A673 (cell line): ENCODE measurements around the gene ZNF587. TPM values are rescaled to one million over a fixed set of nuclear protein-coding genes. Genes with fewer than 3 reads are reported as not detected.
A peak's percentile ranks its signal among the peaks of the same experiment; 100 is the strongest.
"Not testable (repeated sequence)": the region's sequence is repeated elsewhere in the genome, so short reads cannot be mapped to it uniquely, and the experiment has no call there.

Source experiments
- BruUV-seq: library from RNA; stranded (reverse); fragments of 400-500 nt; replicated peaks from 2 replicates; lab custom pipeline; 2021; lab: Mats Ljungman, UMichigan
- CTCF ChIA-PET: fragments of 300-600 bp; sonication (Branson Sonifier 250); formaldehyde crosslinking; loops from one replicate; lab custom pipeline; 2022; ENCODE audit warnings: antibody characterized with exemption; lab: Charles Lee
- POLR2A ChIA-PET: fragments of 300-600 bp; sonication (Branson Sonifier 250); formaldehyde crosslinking; loops from one replicate; lab custom pipeline; 2022; ENCODE audit warnings: antibody characterized with exemption; ENCODE audit not compliant: low non-redundant PET; lab: Charles Lee
- DNase-seq: peaks from one replicate; pipeline ENCODE4 v3.0.0-alpha.2; 2015; ENCODE audit warnings: low spot score
- H3K27ac ChIP-seq: fragments of 200-600 bp; sonication (generic); 2 replicates; pipeline ENCODE4 v1.5.1; 2016; ENCODE audit warnings: mixed run types, low read depth, mild to moderate bottlenecking, mixed read lengths, antibody characterized with exemption, low read length; ENCODE audit not compliant: poor library complexity, severe bottlenecking
- H3K27me3 ChIP-seq: fragments of 200-600 bp; sonication (generic); replicated peaks from 2 replicates; pipeline ENCODE4 v1.6.1; 2017; ENCODE audit warnings: mixed run types, low read depth, mild to moderate bottlenecking, mixed read lengths, antibody characterized with exemption, low read length; ENCODE audit not compliant: insufficient read depth, poor library complexity
- H3K36me3 ChIP-seq: fragments of 200-600 bp; sonication (generic); 2 replicates; pipeline ENCODE4 v1.6.1; 2016; ENCODE audit warnings: mixed run types, mild to moderate bottlenecking, mixed read lengths, antibody characterized with exemption, low read length; ENCODE audit not compliant: insufficient read depth, poor library complexity, severe bottlenecking
- H3K4me1 ChIP-seq: fragments of 200-600 bp; sonication (generic); 2 replicates; pipeline ENCODE4 v1.6.1; 2017; ENCODE audit warnings: mixed run types, mild to moderate bottlenecking, mixed read lengths, antibody characterized with exemption, low read length; ENCODE audit not compliant: insufficient read depth, poor library complexity, severe bottlenecking
- H3K4me3 ChIP-seq: fragments of 200-600 bp; sonication (generic); 2 replicates; pipeline ENCODE4 v1.5.1; 2016; ENCODE audit warnings: low read depth, mixed run types, mild to moderate bottlenecking, mixed read lengths, low read length; ENCODE audit not compliant: poor library complexity, severe bottlenecking
- H3K9me3 ChIP-seq: fragments of 200-600 bp; sonication (generic); 2 replicates; pipeline ENCODE4 v1.6.1; 2016; ENCODE audit warnings: mixed run types, low read depth, mild to moderate bottlenecking, mixed read lengths, antibody characterized with exemption, low read length; ENCODE audit not compliant: poor library complexity, severe bottlenecking
- CTCF ChIP-seq: fragments of 300-800, 200-600 bp; sonication (generic); conservative IDR thresholded peaks from 2 replicates; pipeline ENCODE4 v1.5.1; 2017; ENCODE audit warnings: low read depth, mild to moderate bottlenecking, antibody characterized with exemption, low read length, moderate library complexity, mixed read lengths
- EZH2 ChIP-seq: fragments of 200-600 bp; sonication (generic); IDR thresholded peaks from 2 replicates; pipeline ENCODE4 v1.6.1; 2017; ENCODE audit warnings: borderline replicate concordance, low read depth, mild to moderate bottlenecking, mixed read lengths, antibody characterized with exemption, low read length; ENCODE audit not compliant: poor library complexity, severe bottlenecking
- intact Hi-C: fragments of 100-400 bp; cut with micrococcal nuclease; formaldehyde crosslinking; loops from one replicate; pipeline ENCODE4 v1.10.0; 2022; ENCODE audit not compliant: unreplicated experiment
- total RNA-seq: library from RNA; stranded (reverse); gene quantifications from 2 replicates; pipeline ENCODE4 v1.2.3, GENCODE V29; 2021

ZNF587 gene
- total RNA-seq, 1 experiment from 2014 or later, result 43.2 TPM

- intact Hi-C loops, result no loop called here
- H3K9me3 ChIP-seq, result peaks cover 30% of the 10 kb centered on the region
- H3K27me3 ChIP-seq, result no peaks in the 10 kb centered on the region
- DNase-seq, result peak; percentile 94
- peak within 1 kb of the TSS; percentile 79 for H3K4me3 ChIP-seq
- ChIA-PET CTCF (no interaction called here), POLR2A (no interaction called here)
- no peaks in the 10 kb centered on the region for H3K4me1 ChIP-seq
- TF ChIP-seq CTCF, result peak; percentile 43
- no peak for TF ChIP-seq EZH2
- no TSS peak for BruUV-seq
- H3K36me3 ChIP-seq, result peaks cover 25% of the 10 kb centered on the region
- peak within 1 kb of the TSS; percentile 72 for H3K27ac ChIP-seq
Measured at GRCh38 chr19:57888560-57889231, 39.0 kb downstream of the ZNF587 start, which contains the start of gene ZNF814. ZNF814 (minus strand) TSS chr19:57889037; CDS start chr19:57888802, 235 bp downstream.

GRCh38 chr19:57890706-57891105 is 41.0 kb downstream of the ZNF587 start:
- H3K9me3 ChIP-seq, result peaks cover 19% of the 10 kb centered on the region
- H3K27ac ChIP-seq, CTCF ChIA-PET, H3K27me3 ChIP-seq, POLR2A ChIA-PET, H3K4me1 ChIP-seq, H3K4me3 ChIP-seq, DNase-seq, intact Hi-C loops, H3K36me3 ChIP-seq, BruUV-seq: not testable (repeated sequence)

DNA sequence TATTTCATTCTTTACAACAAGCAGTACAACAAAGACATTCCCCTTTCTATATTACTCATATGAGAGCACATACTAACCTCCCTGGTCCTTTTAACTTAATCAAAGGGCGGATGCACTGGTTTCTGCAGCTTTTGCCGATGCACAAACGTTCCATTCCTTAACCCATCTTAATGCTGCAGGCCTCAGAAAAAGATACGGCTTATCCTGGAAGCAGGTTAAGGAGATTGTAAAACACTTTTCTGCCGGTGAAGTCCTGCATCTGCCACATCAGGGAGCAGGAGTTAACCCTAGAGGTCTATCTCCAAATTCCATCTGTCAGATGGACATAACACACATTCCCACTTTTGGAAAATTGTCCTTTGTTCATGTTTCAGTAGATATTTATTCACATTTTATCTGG is 50.7 kb downstream of the ZNF587 start:
- BruUV-seq, result no TSS peak
- intact Hi-C loops, result loop anchor here (5.0 kb wide), 1 partner anchor 798 kb away; no protein-coding TSS in a partner anchor

More for the DNA sequence above, 50.7 kb downstream of the ZNF587 start:
- H3K27me3 ChIP-seq, result no peaks in the 10 kb centered on the region
- ChIA-PET CTCF (no interaction called here), POLR2A (no interaction called here)
- no peak for TF ChIP-seq EZH2
- TF ChIP-seq CTCF, result no peak
- H3K4me3 ChIP-seq, result no peak overlapping the region
- no peak overlapping the region for H3K27ac ChIP-seq
- no peaks in the 10 kb centered on the region for H3K36me3 ChIP-seq
- no peaks in the 10 kb centered on the region for H3K4me1 ChIP-seq
- no peak for DNase-seq
- H3K9me3 ChIP-seq, result no peaks in the 10 kb centered on the region
